GM13977 (cell line): Measurements from ENCODE around the gene CCBE1.

Experiments used
- DNase-seq: peaks from one replicate; pipeline ENCODE4 v3.0.0; 2012; ENCODE audit warnings: low spot score
- in situ Hi-C: fragments of 300-500 bp; cut with MboI; formaldehyde crosslinking; loops from one replicate; pipeline ENCODE4 v1.12.0; 2022; ENCODE audit warnings: low sequenced_read_pairs, low pct_unique_long_range_greater_than_20kb, mixed read lengths, inconsistent platforms; ENCODE audit not compliant: unreplicated experiment
- TF ChIP-seq, protein P1 (sequence below): IDR thresholded peaks from 2 replicates; pipeline ENCODE4 v1.5.1; 2012; ENCODE audit warnings: mild to moderate bottlenecking, control low read depth; ENCODE audit not compliant: insufficient read depth; ENCODE audit errors: extremely low read depth, missing control alignments

CCBE1 gene

DNA sequence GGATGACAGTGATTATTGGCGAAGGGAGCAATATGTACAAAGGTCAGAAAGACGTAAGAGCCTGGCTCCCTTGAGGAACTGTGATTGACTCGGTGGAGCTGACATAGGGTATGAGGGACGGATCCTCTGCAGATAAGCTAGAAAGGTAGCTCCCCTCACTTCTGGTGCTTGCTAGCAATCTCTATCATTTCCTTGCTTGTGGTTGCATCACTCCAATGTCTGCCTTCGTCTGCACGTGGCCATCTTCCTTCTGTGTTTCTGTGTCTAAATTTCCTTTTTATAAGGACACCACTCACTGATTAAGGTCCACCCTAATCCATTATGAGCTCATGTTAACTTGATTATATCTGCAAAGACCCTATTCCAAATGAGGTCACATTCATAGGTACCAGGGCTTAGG is 315.3 kb downstream of the CCBE1 start:
- in situ Hi-C loops = no loop called here
- TF ChIP-seq, protein P1, sequence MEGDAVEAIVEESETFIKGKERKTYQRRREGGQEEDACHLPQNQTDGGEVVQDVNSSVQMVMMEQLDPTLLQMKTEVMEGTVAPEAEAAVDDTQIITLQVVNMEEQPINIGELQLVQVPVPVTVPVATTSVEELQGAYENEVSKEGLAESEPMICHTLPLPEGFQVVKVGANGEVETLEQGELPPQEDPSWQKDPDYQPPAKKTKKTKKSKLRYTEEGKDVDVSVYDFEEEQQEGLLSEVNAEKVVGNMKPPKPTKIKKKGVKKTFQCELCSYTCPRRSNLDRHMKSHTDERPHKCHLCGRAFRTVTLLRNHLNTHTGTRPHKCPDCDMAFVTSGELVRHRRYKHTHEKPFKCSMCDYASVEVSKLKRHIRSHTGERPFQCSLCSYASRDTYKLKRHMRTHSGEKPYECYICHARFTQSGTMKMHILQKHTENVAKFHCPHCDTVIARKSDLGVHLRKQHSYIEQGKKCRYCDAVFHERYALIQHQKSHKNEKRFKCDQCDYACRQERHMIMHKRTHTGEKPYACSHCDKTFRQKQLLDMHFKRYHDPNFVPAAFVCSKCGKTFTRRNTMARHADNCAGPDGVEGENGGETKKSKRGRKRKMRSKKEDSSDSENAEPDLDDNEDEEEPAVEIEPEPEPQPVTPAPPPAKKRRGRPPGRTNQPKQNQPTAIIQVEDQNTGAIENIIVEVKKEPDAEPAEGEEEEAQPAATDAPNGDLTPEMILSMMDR = no peak
- no peak for DNase-seq
